ENCODE results near the gene INPP4B.

Gene INPP4B

GRCh38 chr4:142598132-142598531, 248.0 kb downstream of the INPP4B start:
- Histone ChIP-seq H3K4me3 (ENCODE audit: low read depth in 1 of 2, low read length in 2 of 2) (no peak overlapping the region), H3K9me3 (ENCODE audit: control insufficient read depth in 1 of 2, low read length in 2 of 2) (peaks cover 0 to 4% of the 10 kb centered on the region in 2 donors), H3K9ac (ENCODE audit: low read depth in 1 of 2, low read length in 2 of 2) (no peak overlapping the region), H3K27ac (ENCODE audit: low read depth, low read length) (no peak overlapping the region), H3K4me1 (ENCODE audit: control insufficient read depth in 1 of 2, insufficient read depth in 2 of 2, low read length in 2 of 2) (no peaks in the 10 kb centered on the region), H3K27me3 (ENCODE audit: control insufficient read depth in 1 of 2, insufficient read depth in 2 of 2, low read length in 2 of 2) (no peaks in the 10 kb centered on the region), H3K36me3 (ENCODE audit: control insufficient read depth in 1 of 2, insufficient read depth in 2 of 2, low read length in 2 of 2) (no peaks in the 10 kb centered on the region)

- Histone ChIP-seq H3K9me3 (ENCODE audit: control insufficient read depth in 1 of 2, low read length in 2 of 2) (no peaks in the 10 kb centered on the region), H3K4me3 (ENCODE audit: low read depth in 1 of 2, low read length in 2 of 2) (no peak overlapping the region), H3K9ac (ENCODE audit: low read depth in 1 of 2, low read length in 2 of 2) (no peak overlapping the region), H3K36me3 (ENCODE audit: control insufficient read depth in 1 of 2, insufficient read depth in 2 of 2, low read length in 2 of 2) (no peaks in the 10 kb centered on the region), H3K4me1 (ENCODE audit: control insufficient read depth in 1 of 2, insufficient read depth in 2 of 2, low read length in 2 of 2) (no peaks in the 10 kb centered on the region), H3K27me3 (ENCODE audit: control insufficient read depth in 1 of 2, insufficient read depth in 2 of 2, low read length in 2 of 2) (no peaks in the 10 kb centered on the region), H3K27ac (ENCODE audit: low read depth, low read length) (no peak overlapping the region)
Measured at GRCh38 chr4:142596595-142596994, 249.5 kb downstream of the INPP4B start.

- Histone ChIP-seq H3K4me3 (ENCODE audit: low read depth in 1 of 2, low read length in 2 of 2) (no peak overlapping the region), H3K9ac (ENCODE audit: low read depth in 1 of 2, low read length in 2 of 2) (no peak overlapping the region), H3K27ac (ENCODE audit: low read depth, low read length) (no peak overlapping the region), H3K4me1 (ENCODE audit: control insufficient read depth in 1 of 2, insufficient read depth in 2 of 2, low read length in 2 of 2) (no peaks in the 10 kb centered on the region), H3K27me3 (ENCODE audit: control insufficient read depth in 1 of 2, insufficient read depth in 2 of 2, low read length in 2 of 2) (no peaks in the 10 kb centered on the region), H3K9me3 (ENCODE audit: control insufficient read depth in 1 of 2, low read length in 2 of 2) (no peaks in the 10 kb centered on the region), H3K36me3 (ENCODE audit: control insufficient read depth in 1 of 2, insufficient read depth in 2 of 2, low read length in 2 of 2) (no peaks in the 10 kb centered on the region)
Measured at GRCh38 chr4:142596121-142596520, 250.0 kb downstream of the INPP4B start.

- no peaks in the 10 kb centered on the region for H3K36me3 ChIP-seq (ENCODE audit: control insufficient read depth in 1 of 2, insufficient read depth in 2 of 2, low read length in 2 of 2)
- H3K9me3 ChIP-seq (ENCODE audit: control insufficient read depth in 1 of 2, low read length in 2 of 2), result no peaks in the 10 kb centered on the region
- H3K9ac ChIP-seq (ENCODE audit: low read depth in 1 of 2, low read length in 2 of 2), result no peak overlapping the region
- H3K4me1 ChIP-seq (ENCODE audit: control insufficient read depth in 1 of 2, insufficient read depth in 2 of 2, low read length in 2 of 2), result no peaks in the 10 kb centered on the region
- H3K27me3 ChIP-seq (ENCODE audit: control insufficient read depth in 1 of 2, insufficient read depth in 2 of 2, low read length in 2 of 2), result no peaks in the 10 kb centered on the region
- H3K4me3 ChIP-seq (ENCODE audit: low read depth in 1 of 2, low read length in 2 of 2), result no peak overlapping the region
- H3K27ac ChIP-seq (ENCODE audit: low read depth, low read length), result no peak overlapping the region
Measured at GRCh38 chr4:142595222-142595871, 250.8 kb downstream of the INPP4B start.

- no peaks in the 10 kb centered on the region for H3K27me3 ChIP-seq (ENCODE audit: control insufficient read depth in 1 of 2, insufficient read depth in 2 of 2, low read length in 2 of 2)
- H3K36me3 ChIP-seq (ENCODE audit: control insufficient read depth in 1 of 2, insufficient read depth in 2 of 2, low read length in 2 of 2), result no peaks in the 10 kb centered on the region
- no peak overlapping the region for H3K4me3 ChIP-seq (ENCODE audit: low read depth in 1 of 2, low read length in 2 of 2)
- no peaks in the 10 kb centered on the region for H3K9me3 ChIP-seq (ENCODE audit: control insufficient read depth in 1 of 2, low read length in 2 of 2)
- H3K4me1 ChIP-seq (ENCODE audit: control insufficient read depth in 1 of 2, insufficient read depth in 2 of 2, low read length in 2 of 2), result no peaks in the 10 kb centered on the region
- H3K9ac ChIP-seq (ENCODE audit: low read depth in 1 of 2, low read length in 2 of 2), result no peak overlapping the region
- no peak overlapping the region for H3K27ac ChIP-seq (ENCODE audit: low read depth, low read length)
Measured at GRCh38 chr4:142585411-142585810, 260.7 kb downstream of the INPP4B start.

- Histone ChIP-seq H3K4me3 (ENCODE audit: low read depth in 1 of 2, low read length in 2 of 2) (no peak overlapping the region), H3K4me1 (ENCODE audit: control insufficient read depth in 1 of 2, insufficient read depth in 2 of 2, low read length in 2 of 2) (no peaks in the 10 kb centered on the region), H3K36me3 (ENCODE audit: control insufficient read depth in 1 of 2, insufficient read depth in 2 of 2, low read length in 2 of 2) (no peaks in the 10 kb centered on the region), H3K27ac (ENCODE audit: low read depth, low read length) (no peak overlapping the region), H3K27me3 (ENCODE audit: control insufficient read depth in 1 of 2, insufficient read depth in 2 of 2, low read length in 2 of 2) (no peaks in the 10 kb centered on the region), H3K9me3 (ENCODE audit: control insufficient read depth in 1 of 2, low read length in 2 of 2) (no peaks in the 10 kb centered on the region), H3K9ac (ENCODE audit: low read depth in 1 of 2, low read length in 2 of 2) (no peak overlapping the region)
Measured at GRCh38 chr4:142583708-142584107, 262.4 kb downstream of the INPP4B start.

- Histone ChIP-seq H3K27me3 (ENCODE audit: control insufficient read depth in 1 of 2, insufficient read depth in 2 of 2, low read length in 2 of 2) (no peaks in the 10 kb centered on the region), H3K36me3 (ENCODE audit: control insufficient read depth in 1 of 2, insufficient read depth in 2 of 2, low read length in 2 of 2) (no peaks in the 10 kb centered on the region), H3K4me1 (ENCODE audit: control insufficient read depth in 1 of 2, insufficient read depth in 2 of 2, low read length in 2 of 2) (no peaks in the 10 kb centered on the region), H3K4me3 (ENCODE audit: low read depth in 1 of 2, low read length in 2 of 2) (no peak overlapping the region), H3K9ac (ENCODE audit: low read depth in 1 of 2, low read length in 2 of 2) (no peak overlapping the region), H3K27ac (ENCODE audit: low read depth, low read length) (no peak overlapping the region), H3K9me3 (ENCODE audit: control insufficient read depth in 1 of 2, low read length in 2 of 2) (no peaks in the 10 kb centered on the region)
Measured at GRCh38 chr4:142582340-142582739, 263.8 kb downstream of the INPP4B start.

- Histone ChIP-seq H3K27ac (ENCODE audit: low read depth, low read length) (no peak overlapping the region), H3K4me1 (ENCODE audit: control insufficient read depth in 1 of 2, insufficient read depth in 2 of 2, low read length in 2 of 2) (no peaks in the 10 kb centered on the region), H3K9me3 (ENCODE audit: control insufficient read depth in 1 of 2, low read length in 2 of 2) (no peaks in the 10 kb centered on the region), H3K9ac (ENCODE audit: low read depth in 1 of 2, low read length in 2 of 2) (no peak overlapping the region), H3K36me3 (ENCODE audit: control insufficient read depth in 1 of 2, insufficient read depth in 2 of 2, low read length in 2 of 2) (no peaks in the 10 kb centered on the region), H3K27me3 (ENCODE audit: control insufficient read depth in 1 of 2, insufficient read depth in 2 of 2, low read length in 2 of 2) (no peaks in the 10 kb centered on the region), H3K4me3 (ENCODE audit: low read depth in 1 of 2, low read length in 2 of 2) (no peak overlapping the region)
Measured at GRCh38 chr4:142581881-142582280, 264.2 kb downstream of the INPP4B start.

- Histone ChIP-seq H3K9ac (ENCODE audit: low read depth in 1 of 2, low read length in 2 of 2) (no peak overlapping the region), H3K27me3 (ENCODE audit: control insufficient read depth in 1 of 2, insufficient read depth in 2 of 2, low read length in 2 of 2) (no peaks in the 10 kb centered on the region), H3K36me3 (ENCODE audit: control insufficient read depth in 1 of 2, insufficient read depth in 2 of 2, low read length in 2 of 2) (no peaks in the 10 kb centered on the region)
Measured at GRCh38 chr4:142579443-142579842, 266.7 kb downstream of the INPP4B start.

GRCh38 chr4:142574306-142574705, 271.8 kb downstream of the INPP4B start:
- no peak overlapping the region for H3K9ac ChIP-seq (ENCODE audit: low read depth in 1 of 2, low read length in 2 of 2)
- no peaks in the 10 kb centered on the region for H3K36me3 ChIP-seq (ENCODE audit: control insufficient read depth in 1 of 2, insufficient read depth in 2 of 2, low read length in 2 of 2)
- peaks cover 0 to 3% of the 10 kb centered on the region in 2 donors for H3K4me1 ChIP-seq (ENCODE audit: control insufficient read depth in 1 of 2, insufficient read depth in 2 of 2, low read length in 2 of 2)
- H3K27ac ChIP-seq (ENCODE audit: low read depth, low read length), result no peak overlapping the region
- H3K4me3 ChIP-seq (ENCODE audit: low read depth in 1 of 2, low read length in 2 of 2), result no peak overlapping the region
- no peaks in the 10 kb centered on the region for H3K27me3 ChIP-seq (ENCODE audit: control insufficient read depth in 1 of 2, insufficient read depth in 2 of 2, low read length in 2 of 2)
- H3K9me3 ChIP-seq (ENCODE audit: control insufficient read depth in 1 of 2, low read length in 2 of 2), result no peaks in the 10 kb centered on the region

More at GRCh38 chr4:142579443-142579842, 266.7 kb downstream of the INPP4B start:
- Histone ChIP-seq H3K27ac (ENCODE audit: low read depth, low read length) (no peak overlapping the region), H3K9me3 (ENCODE audit: control insufficient read depth in 1 of 2, low read length in 2 of 2) (no peaks in the 10 kb centered on the region), H3K4me1 (ENCODE audit: control insufficient read depth in 1 of 2, insufficient read depth in 2 of 2, low read length in 2 of 2) (no peaks in the 10 kb centered on the region), H3K4me3 (ENCODE audit: low read depth in 1 of 2, low read length in 2 of 2) (no peak overlapping the region)

GRCh38 chr4:142572071-142572470, 274.0 kb downstream of the INPP4B start:
- Histone ChIP-seq H3K27me3 (ENCODE audit: control insufficient read depth in 1 of 2, insufficient read depth in 2 of 2, low read length in 2 of 2) (no peaks in the 10 kb centered on the region), H3K9me3 (ENCODE audit: control insufficient read depth in 1 of 2, low read length in 2 of 2) (no peaks in the 10 kb centered on the region), H3K27ac (ENCODE audit: low read depth, low read length) (no peak overlapping the region), H3K9ac (ENCODE audit: low read depth in 1 of 2, low read length in 2 of 2) (no peak overlapping the region), H3K4me3 (ENCODE audit: low read depth in 1 of 2, low read length in 2 of 2) (no peak overlapping the region), H3K36me3 (ENCODE audit: control insufficient read depth in 1 of 2, insufficient read depth in 2 of 2, low read length in 2 of 2) (no peaks in the 10 kb centered on the region), H3K4me1 (ENCODE audit: control insufficient read depth in 1 of 2, insufficient read depth in 2 of 2, low read length in 2 of 2) (peaks cover 3 to 7% of the 10 kb centered on the region in 2 donors)

Measured in duodenal mucosa (tissue), 2 donors.